Kidney (tissue), 14 donors: Measurements from ENCODE around the gene FBXO11. TPM values are rescaled to one million over a fixed set of nuclear protein-coding genes. Genes with fewer than 3 reads are reported as not detected.

Experiments used
- DNase-seq, 5 donors: peaks; one replicate each; pipeline ENCODE4 v3.0.0-alpha.2; 2013 to 2020
- FAIRE-seq: peaks from 2 replicates; lab custom pipeline; 2012; peaks lifted over from hg19 to GRCh38; lab: Jason Lieb, UNC
- H3K27ac ChIP-seq, 2 donors: one replicate each; pipeline ENCODE4 v1.7.0; 2013; ENCODE audit warnings: low read depth in 2 of 2, low read length in 2 of 2, inconsistent platforms in 1 of 2
- H3K27me3 ChIP-seq: one replicate; pipeline ENCODE4 v1.7.1; 2013; ENCODE audit warnings: low read length, inconsistent platforms; ENCODE audit not compliant: control insufficient read depth, insufficient read depth
- H3K36me3 ChIP-seq, 3 donors: one replicate each; pipeline versions ENCODE4 v1.7.0 to v1.7.1; 2013; ENCODE audit warnings: low read length in 3 of 3, control low read depth in 1 of 3, inconsistent platforms in 1 of 3; ENCODE audit not compliant: insufficient read depth in 3 of 3, control insufficient read depth in 2 of 3
- H3K4me1 ChIP-seq, 3 donors: one replicate each; pipeline versions ENCODE4 v1.7.0 to v1.7.1; 2013; ENCODE audit warnings: low read length in 3 of 3, inconsistent platforms in 1 of 3, low read depth in 1 of 3; ENCODE audit not compliant: control insufficient read depth in 2 of 3, insufficient read depth in 2 of 3
- H3K4me3 ChIP-seq, 3 donors: one replicate each; pipeline versions ENCODE4 v1.7.0 to v1.8.1; 2013; ENCODE audit warnings: low read length in 3 of 3, control low read depth in 1 of 3, inconsistent platforms in 1 of 3
- H3K9ac ChIP-seq, 3 donors: one replicate each; pipeline versions ENCODE4 v1.7.0 to v1.7.1; 2013; ENCODE audit warnings: low read length in 3 of 3, control low read depth in 1 of 3, inconsistent platforms in 1 of 3
- H3K9me3 ChIP-seq, 3 donors: one replicate each; pipeline versions ENCODE4 v1.7.0 to v1.7.1; 2013; ENCODE audit warnings: low read length in 3 of 3, control low read depth in 1 of 3, inconsistent platforms in 1 of 3; ENCODE audit not compliant: control insufficient read depth in 2 of 3, insufficient read depth in 1 of 3
- intact Hi-C: fragments of 100-400 bp; cut with DNase I; formaldehyde crosslinking; loops from one replicate; pipeline ENCODE4 v1.11.1; 2022
- polyA plus RNA-seq: library from polyadenylated mRNA; stranded (reverse); fragments of 350-450 nt; fragmentation: Illumina TruSeq; extraction: RNeasy Lipid Tissue Mini Kit (QIAGEN cat#74804); gene quantifications from one replicate; pipeline ENCODE4 v1.2.3, GENCODE V29; 2014; ENCODE audit warnings: low read depth, low replicate concordance; ENCODE audit not compliant: insufficient read depth
- total RNA-seq: library from RNA; stranded (reverse); fragmentation: NEBNext Ultra II Directional; extraction: Animal tissue kit (Norgen Biotek cat#: 25700); gene quantifications from one replicate; pipeline ENCODE4 v1.2.1, GENCODE V29; 2021
- TF ChIP-seq, protein P1 (sequence below): IDR thresholded peaks from 3 replicates; pipeline ENCODE4 v1.5.1; 2012; ENCODE audit warnings: mild to moderate bottlenecking, moderate library complexity, borderline replicate concordance; ENCODE audit not compliant: insufficient read depth; ENCODE audit errors: extremely low read depth
- donor health status: control.
- donor health status: control.
- donor health status: control.
- donor health status: control.
- donor health status: control.
- donor health status: DM: yes; HTN: yes; CAD: no.
- donor health status: Normal renal cell carcinoma (clear cell type).

Gene FBXO11
- total and polyA plus RNA-seq, 2 donors from 2014 or later, result 21.9 to 68.7 TPM

DNA sequence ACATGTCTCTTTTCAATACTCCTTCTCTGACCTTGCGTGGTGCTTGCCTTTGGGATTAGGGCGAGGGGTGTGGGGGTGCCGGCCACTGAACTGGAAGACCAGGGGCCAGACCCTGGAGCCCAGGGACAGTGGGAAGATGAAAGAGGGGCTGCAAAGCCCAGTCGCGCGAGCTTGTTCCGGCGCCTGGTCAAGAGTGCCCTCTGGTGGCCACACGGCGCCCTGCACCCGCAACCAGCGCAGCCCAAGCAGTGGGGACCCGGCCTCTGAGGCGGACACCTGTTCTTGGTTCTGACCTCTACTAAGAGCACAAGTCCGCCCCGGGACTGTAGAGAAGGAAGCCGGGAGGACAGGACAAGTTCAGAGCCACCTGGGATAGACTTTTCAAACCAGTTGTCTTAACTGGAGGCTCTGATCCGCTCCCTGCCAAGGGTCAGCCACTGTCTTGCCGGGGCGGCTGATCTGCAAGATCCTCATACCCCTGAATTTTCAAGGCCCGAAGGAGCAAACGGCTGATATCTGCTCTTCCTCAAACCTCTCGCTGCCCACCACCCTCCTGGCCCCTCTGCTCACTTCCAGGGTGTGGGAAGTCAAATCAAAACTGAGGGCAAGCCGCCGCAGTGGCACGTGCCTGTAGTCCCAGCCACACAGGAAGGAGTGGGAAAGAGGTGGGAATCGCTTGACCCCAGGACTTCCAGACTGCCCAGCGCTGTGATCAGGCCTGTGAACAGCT is 138.3 kb downstream of the FBXO11 start:
- intact Hi-C loops, result loop anchor here (10.0 kb wide), 1 partner anchor 323 kb away; no protein-coding TSS in a partner anchor
- Histone ChIP-seq H3K4me3 (no peak overlapping the region), H3K36me3 (no peaks in the 10 kb centered on the region), H3K4me1 (peaks cover 0 to 2% (median 0%) of the 10 kb centered on the region in 3 donors), H3K9ac (no peak overlapping the region), H3K27me3 (no peaks in the 10 kb centered on the region), H3K9me3 (no peaks in the 10 kb centered on the region), H3K27ac (no peak overlapping the region)
- FAIRE-seq (no peak), DNase-seq (peak; percentile 64 to 89 (median 79))
- TF ChIP-seq, protein P1, sequence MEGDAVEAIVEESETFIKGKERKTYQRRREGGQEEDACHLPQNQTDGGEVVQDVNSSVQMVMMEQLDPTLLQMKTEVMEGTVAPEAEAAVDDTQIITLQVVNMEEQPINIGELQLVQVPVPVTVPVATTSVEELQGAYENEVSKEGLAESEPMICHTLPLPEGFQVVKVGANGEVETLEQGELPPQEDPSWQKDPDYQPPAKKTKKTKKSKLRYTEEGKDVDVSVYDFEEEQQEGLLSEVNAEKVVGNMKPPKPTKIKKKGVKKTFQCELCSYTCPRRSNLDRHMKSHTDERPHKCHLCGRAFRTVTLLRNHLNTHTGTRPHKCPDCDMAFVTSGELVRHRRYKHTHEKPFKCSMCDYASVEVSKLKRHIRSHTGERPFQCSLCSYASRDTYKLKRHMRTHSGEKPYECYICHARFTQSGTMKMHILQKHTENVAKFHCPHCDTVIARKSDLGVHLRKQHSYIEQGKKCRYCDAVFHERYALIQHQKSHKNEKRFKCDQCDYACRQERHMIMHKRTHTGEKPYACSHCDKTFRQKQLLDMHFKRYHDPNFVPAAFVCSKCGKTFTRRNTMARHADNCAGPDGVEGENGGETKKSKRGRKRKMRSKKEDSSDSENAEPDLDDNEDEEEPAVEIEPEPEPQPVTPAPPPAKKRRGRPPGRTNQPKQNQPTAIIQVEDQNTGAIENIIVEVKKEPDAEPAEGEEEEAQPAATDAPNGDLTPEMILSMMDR, result peak; percentile 98

DNA sequence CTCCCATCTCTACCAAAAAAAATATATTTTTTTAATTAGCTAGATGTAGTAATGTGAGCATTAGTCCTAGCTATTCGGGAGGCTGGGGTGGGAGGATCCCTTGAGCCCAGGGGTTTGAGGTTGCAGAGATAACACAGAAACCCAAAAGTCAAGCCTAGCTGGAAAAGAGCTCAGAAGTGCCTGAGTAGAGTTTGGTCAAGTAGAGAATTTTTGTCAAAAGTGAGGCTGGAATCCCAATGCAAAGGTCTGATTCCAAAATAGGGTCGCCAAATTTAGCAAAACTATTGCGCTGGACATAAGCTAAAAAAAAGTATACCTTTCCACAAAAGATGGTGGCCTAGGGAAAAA is 138.8 kb downstream of the FBXO11 start:
- intact Hi-C loops, result loop anchor here (10.0 kb wide), 1 partner anchor 323 kb away; no protein-coding TSS in a partner anchor
- H3K4me3 ChIP-seq, result no peak overlapping the region

DNA sequence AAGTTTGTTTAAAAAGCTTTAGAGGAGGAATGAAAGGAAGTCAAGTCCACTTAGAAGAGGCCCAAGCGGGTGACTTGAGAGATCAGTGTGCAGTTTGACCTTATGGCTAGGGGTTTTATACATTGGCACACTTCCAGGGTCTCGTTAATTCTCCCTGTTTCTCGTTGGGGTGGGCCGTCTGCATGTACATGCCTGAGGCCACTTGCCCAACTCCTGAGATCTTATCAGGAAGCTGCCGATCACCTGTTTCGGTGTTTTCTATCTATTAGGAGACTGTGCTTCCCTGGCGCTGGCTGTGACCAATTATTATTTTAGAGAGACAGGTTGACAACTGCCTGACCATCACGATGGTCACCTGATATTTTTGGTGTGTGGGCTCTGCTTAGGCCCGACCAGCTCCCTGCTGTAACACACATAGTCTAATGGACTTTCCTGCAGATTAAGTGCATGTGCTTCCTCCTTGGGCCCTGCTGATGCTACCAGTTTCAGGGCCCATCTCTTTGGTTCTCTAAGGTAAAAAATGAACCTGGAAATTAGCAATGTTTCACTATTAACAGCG is 154.4 kb downstream of the FBXO11 start:
- Histone ChIP-seq H3K36me3 (no peaks in the 10 kb centered on the region), H3K27me3 (no peaks in the 10 kb centered on the region), H3K9me3 (no peaks in the 10 kb centered on the region), H3K4me3 (no peak overlapping the region), H3K9ac (no peak overlapping the region), H3K4me1 (no peaks in the 10 kb centered on the region), H3K27ac (no peak overlapping the region)
- FAIRE-seq (no peak), DNase-seq (peak in 2 of 5 donors; percentile 17 to 31)
- TF ChIP-seq, protein P1, result no peak
- intact Hi-C loops, result no loop called here

More for the DNA sequence above, 138.8 kb downstream of the FBXO11 start:
- TF ChIP-seq, protein P1, result no peak
- H3K27ac ChIP-seq, result no peak overlapping the region
- no peaks in the 10 kb centered on the region for H3K36me3 ChIP-seq
- no peak overlapping the region for H3K9ac ChIP-seq
- DNase-seq (no peak), FAIRE-seq (no peak)
- no peaks in the 10 kb centered on the region for H3K27me3 ChIP-seq
- H3K9me3 ChIP-seq, result no peaks in the 10 kb centered on the region
- H3K4me1 ChIP-seq, result peaks cover 0 to 2% (median 0%) of the 10 kb centered on the region in 3 donors
